Mammary epithelial cell (primary cell): ENCODE data around the gene EFNA5.

Experiments
- CTCF ChIP-seq, 2 donors: IDR thresholded peaks in 1 of 2; conservative IDR thresholded peaks in 1 of 2; 2 replicates each; pipeline ENCODE4 v1.5.1; 2011 to 2012; ENCODE audit warnings: inconsistent platforms in 2 of 2, low read length in 2 of 2, mild to moderate bottlenecking in 2 of 2, control low read depth in 1 of 2, low read depth in 1 of 2; ENCODE audit not compliant: insufficient read depth in 1 of 2; ENCODE audit errors: extremely low read depth in 1 of 2
- EZH2 ChIP-seq: IDR thresholded peaks from 2 replicates; pipeline ENCODE4 v1.6.1; 2012; ENCODE audit warnings: low read length, inconsistent platforms, borderline replicate concordance

GRCh38 chr5:107428303-107428813 is 242.4 kb downstream of the EFNA5 start:
- TF ChIP-seq CTCF (conservative IDR thresholded peaks at IDR 0.05 in 1 of 2, IDR thresholded peaks at IDR 0.05 in 1 of 2; ENCODE audit: extremely low read depth in 1 of 2, insufficient read depth in 1 of 2, low read depth in 1 of 2, low read length in 2 of 2), result no peak
- no peak for TF ChIP-seq EZH2
